T-helper 1 cell (primary cell): Measurements from ENCODE around the gene ODAD3.
A peak's percentile ranks its signal among the peaks of the same experiment; 100 is the strongest.
"Not testable (repeated sequence)": the region's sequence is repeated elsewhere in the genome, so short reads cannot be mapped to it uniquely, and the experiment has no call there.

Experiments used
- DNase-seq, 5 donors: peaks; one replicate each; pipeline ENCODE4 v3.0.0-alpha.2; 2012 to 2020

Gene ODAD3

GRCh38 chr19:11458912-11459311 lies 24.0 kb upstream of the ODAD3 start:
- not testable (repeated sequence) for DNase-seq

GRCh38 chr19:11458236-11458900 lies 23.4 kb upstream of the ODAD3 start:
- DNase-seq, result no peak

GRCh38 chr19:11457831-11458230 lies 22.9 kb upstream of the ODAD3 start:
- no peak for DNase-seq

- no peak for DNase-seq
Observed at GRCh38 chr19:11457115-11457514, 22.2 kb upstream of the ODAD3 start.

GRCh38 chr19:11456659-11457058 lies 21.7 kb upstream of the ODAD3 start:
- DNase-seq, result no peak

GRCh38 chr19:11455233-11455554 lies 20.3 kb upstream of the ODAD3 start:
- DNase-seq, result not testable (repeated sequence)

GRCh38 chr19:11453468-11454341 lies 18.8 kb upstream of the ODAD3 start:
- DNase-seq, result no peak

GRCh38 chr19:11452620-11453310 lies 17.8 kb upstream of the ODAD3 start:
- DNase-seq, result no peak

- DNase-seq, result no peak
Observed at GRCh38 chr19:11451871-11452619, 17.1 kb upstream of the ODAD3 start.

GRCh38 chr19:11451327-11451870 lies 16.5 kb upstream of the ODAD3 start:
- DNase-seq, result no peak

GRCh38 chr19:11450570-11451326 lies 15.8 kb upstream of the ODAD3 start:
- DNase-seq, result no peak

GRCh38 chr19:11448923-11449554 lies 14.1 kb upstream of the ODAD3 start:
- no peak for DNase-seq

- no peak for DNase-seq
Observed at GRCh38 chr19:11448410-11448809, 13.5 kb upstream of the ODAD3 start.

- no peak for DNase-seq
Observed at GRCh38 chr19:11447347-11448262, 12.7 kb upstream of the ODAD3 start.

GRCh38 chr19:11446652-11447301 lies 11.9 kb upstream of the ODAD3 start:
- peak in 2 of 5 donors; percentile 37 to 40 for DNase-seq

GRCh38 chr19:11446271-11446651 lies 11.3 kb upstream of the ODAD3 start:
- DNase-seq, result no peak

GRCh38 chr19:11445141-11445540 lies 10.2 kb upstream of the ODAD3 start:
- DNase-seq, result no peak

GRCh38 chr19:11444059-11444458 lies 9.1 kb upstream of the ODAD3 start:
- no peak for DNase-seq

GRCh38 chr19:11437955-11438354 lies 3.0 kb upstream of the ODAD3 start:
- DNase-seq, result no peak

GRCh38 chr19:11435833-11436313 lies 952 bp upstream of the ODAD3 start:
- peak in 1 of 5 donors; percentile 27 for DNase-seq
